Mammary epithelial cell (primary cell): ENCODE measurements around the gene NTPCR.

Experiments used
- CTCF ChIP-seq, 2 donors: IDR thresholded peaks in 1 of 2; conservative IDR thresholded peaks in 1 of 2; 2 replicates each; pipeline ENCODE4 v1.5.1; 2011 to 2012; ENCODE audit warnings: inconsistent platforms in 2 of 2, low read length in 2 of 2, mild to moderate bottlenecking in 2 of 2, control low read depth in 1 of 2, low read depth in 1 of 2; ENCODE audit not compliant: insufficient read depth in 1 of 2; ENCODE audit errors: extremely low read depth in 1 of 2
- EZH2 ChIP-seq: IDR thresholded peaks from 2 replicates; pipeline ENCODE4 v1.6.1; 2012; ENCODE audit warnings: low read length, inconsistent platforms, borderline replicate concordance

GRCh38 chr1:232987774-232988140 is 37.3 kb downstream of the NTPCR start:
- TF ChIP-seq CTCF (conservative IDR thresholded peaks at IDR 0.05 in 1 of 2, IDR thresholded peaks at IDR 0.05 in 1 of 2; ENCODE audit: extremely low read depth in 1 of 2, insufficient read depth in 1 of 2, low read depth in 1 of 2, low read length in 2 of 2) (no peak), EZH2 (no peak)
